SK-N-SH treated with all-trans-retinoic acid at 6 μM for 48 hours (cell line): ENCODE measurements around the gene ZNF774.

Source experiments
- CSRNP3 ChIP-seq: fragments of 250-450 bp; sonication (Bioruptor Pico); IDR thresholded peaks from 2 replicates; pipeline ENCODE4 v1.5.1; 2021; ENCODE audit warnings: mild to moderate bottlenecking, moderate library complexity
- GLIS3 ChIP-seq: fragments of 250-450 bp; sonication (Bioruptor Pico); IDR thresholded peaks from 2 replicates; pipeline ENCODE4 v1.5.0; 2020; ENCODE audit warnings: mild to moderate bottlenecking, moderate library complexity
- PATZ1 ChIP-seq: fragments of 250-450 bp; sonication (Bioruptor Pico); IDR thresholded peaks from 2 replicates; pipeline ENCODE4 v1.8.0; 2020; ENCODE audit warnings: mild to moderate bottlenecking, moderate library complexity, borderline replicate concordance
- RARB ChIP-seq: fragments of 250-450 bp; sonication (Bioruptor Pico); IDR thresholded peaks from 2 replicates; pipeline ENCODE4 v1.8.0; 2021; ENCODE audit warnings: mild to moderate bottlenecking, moderate library complexity
- ZC3H10 ChIP-seq: fragments of 250-450 bp; sonication (Bioruptor Pico); IDR thresholded peaks from 2 replicates; pipeline ENCODE4 v1.5.1; 2021; ENCODE audit warnings: mild to moderate bottlenecking, moderate library complexity
- ZNF70 ChIP-seq: fragments of 450-650 bp; formaldehyde crosslinking; IDR thresholded peaks from 2 replicates; pipeline ENCODE4 v1.5.0; 2020; ENCODE audit warnings: mild to moderate bottlenecking, moderate library complexity

GRCh38 chr15:90358124-90359033 is 6.3 kb downstream of the ZNF774 start:
- TF ChIP-seq GLIS3 = no peak
- no peak for TF ChIP-seq ZC3H10 (CRISPR knock-in tag)
- TF ChIP-seq PATZ1 (CRISPR knock-in tag) = no peak
- TF ChIP-seq CSRNP3 (CRISPR knock-in tag) = no peak
- no peak for TF ChIP-seq ZNF70 (CRISPR knock-in tag)
- no peak for TF ChIP-seq RARB (CRISPR knock-in tag)
